Bronchial epithelial cell (primary cell): ENCODE results near the gene LAMA1. TPM values are rescaled to one million over a fixed set of nuclear protein-coding genes. Genes with fewer than 3 reads are reported as not detected.

Source experiments
- DNase-seq: peaks from one replicate; pipeline ENCODE4 v3.0.0-alpha.2; 2010; ENCODE audit warnings: low read depth
- FAIRE-seq: peaks from 2 replicates; lab custom pipeline; 2011; peaks lifted over from hg19 to GRCh38; lab: Jason Lieb, UNC
- H3K27me3 ChIP-seq: 2 replicates; pipeline ENCODE4 v1.5.1; 2011; ENCODE audit warnings: low read length; ENCODE audit not compliant: control insufficient read depth, insufficient read depth
- H3K36me3 ChIP-seq: 2 replicates; pipeline ENCODE4 v1.5.1; 2011; ENCODE audit warnings: low read length; ENCODE audit not compliant: control insufficient read depth, insufficient read depth
- H3K4me3 ChIP-seq: 2 replicates; pipeline ENCODE4 v1.5.1; 2011; ENCODE audit warnings: mild to moderate bottlenecking, low read depth, low read length, control low read depth
- CTCF ChIP-seq: IDR thresholded peaks from 2 replicates; pipeline ENCODE4 v1.5.1; 2011; ENCODE audit warnings: mild to moderate bottlenecking, moderate library complexity, low read length, control low read depth, inconsistent platforms; ENCODE audit not compliant: insufficient read depth, severe bottlenecking
- total RNA-seq: library from RNA; depleted of rRNA; stranded (reverse); fragments of >200 nt; gene quantifications from 2 replicates; pipeline ENCODE4 v1.2.1, GENCODE V29; 2014

The LAMA1 gene
- total RNA-seq, 1 donor from 2014 or later: 1.8 TPM

DNA sequence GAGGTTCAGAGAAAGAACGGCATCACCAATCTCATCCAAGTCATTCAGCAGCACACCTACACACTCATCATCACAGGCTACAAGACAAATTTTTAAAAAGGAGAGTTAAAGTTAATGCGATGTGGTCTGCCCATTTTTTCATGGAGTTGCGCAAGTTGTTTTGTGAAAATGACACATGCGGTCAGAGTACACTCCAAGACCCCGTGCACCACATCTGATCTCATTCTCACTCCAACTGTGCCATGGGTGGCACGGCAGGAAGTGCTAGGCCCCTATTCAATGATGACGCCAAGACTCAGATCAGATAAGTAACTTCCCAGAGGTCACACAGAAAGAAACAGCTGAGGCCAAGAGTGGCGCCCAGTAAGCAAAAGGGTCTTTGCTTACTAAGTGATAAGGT lies 119.8 kb downstream of the LAMA1 start:
- Histone ChIP-seq H3K27me3 (no peaks in the 10 kb centered on the region), H3K4me3 (no peak overlapping the region), H3K36me3 (no peaks in the 10 kb centered on the region)
- DNase-seq (no peak), FAIRE-seq (peak; percentile 32)
- no peak for TF ChIP-seq CTCF

- TF ChIP-seq CTCF: no peak
- peak; percentile 87 for DNase-seq
These were observed 122.7 kb downstream of the LAMA1 start for GRCh38 chr18:6994771-6995430.

DNA sequence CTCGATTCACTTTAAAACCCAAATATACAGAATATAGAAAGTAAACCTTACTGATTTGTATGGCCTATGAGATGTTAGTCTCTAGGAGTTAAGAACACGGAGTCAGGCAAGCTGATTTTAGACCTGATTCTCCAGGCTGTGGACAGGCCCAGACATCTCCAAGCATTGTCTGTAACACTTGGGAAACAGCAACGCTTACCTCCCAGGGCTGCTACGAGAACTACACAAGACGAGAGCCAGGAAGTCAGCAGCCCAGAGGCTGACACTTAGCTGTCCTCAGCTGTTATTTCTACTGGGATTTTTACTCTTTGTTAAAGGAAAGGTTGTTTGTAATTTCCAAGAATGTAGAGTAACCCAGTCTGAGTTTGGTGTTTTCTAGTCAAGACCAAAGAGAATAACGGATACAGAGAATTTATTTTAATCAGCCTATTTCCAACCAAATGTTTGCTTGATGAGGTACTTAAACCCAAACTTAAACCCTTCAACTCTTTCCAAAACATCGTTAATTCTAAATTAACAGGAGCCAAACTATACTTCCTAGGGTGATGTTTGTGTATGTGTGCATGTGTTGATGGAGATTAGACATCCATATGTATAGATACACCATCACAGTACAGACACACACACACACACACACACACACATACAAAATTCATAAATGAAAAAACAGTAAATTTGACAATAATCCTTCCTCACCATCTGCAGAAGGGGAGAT lies 123.4 kb downstream of the LAMA1 start:
- no peak for FAIRE-seq

More at GRCh38 chr18:6994771-6995430, 122.7 kb downstream of the LAMA1 start:
- FAIRE-seq: no peak
- Histone ChIP-seq H3K36me3 (no peaks in the 10 kb centered on the region), H3K4me3 (no peak overlapping the region), H3K27me3 (no peaks in the 10 kb centered on the region)

DNA sequence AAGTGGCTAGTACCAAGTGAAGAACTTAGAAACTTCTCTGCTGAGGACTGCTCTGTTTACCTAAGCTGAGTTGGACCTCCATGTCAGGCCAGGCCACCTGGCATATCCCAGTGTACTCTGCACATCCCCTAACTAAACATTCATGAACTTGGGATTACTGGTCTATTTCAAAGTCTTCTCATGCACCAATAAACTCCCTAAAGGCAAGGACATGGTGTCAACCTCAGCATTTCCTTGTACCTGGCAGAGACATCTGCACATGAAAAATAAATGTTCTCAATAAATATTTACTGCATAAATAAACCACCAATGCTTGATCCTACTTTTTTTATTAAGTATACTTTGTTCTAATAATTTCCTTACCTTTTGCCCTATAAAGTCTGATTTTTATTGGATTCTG lies 124.8 kb downstream of the LAMA1 start:
- FAIRE-seq (no peak), DNase-seq (no peak)
- H3K27me3 ChIP-seq: no peaks in the 10 kb centered on the region
- no peaks in the 10 kb centered on the region for H3K36me3 ChIP-seq
- H3K4me3 ChIP-seq: no peak overlapping the region
- TF ChIP-seq CTCF: no peak

More for the DNA sequence above, 123.4 kb downstream of the LAMA1 start:
- Histone ChIP-seq H3K36me3 (no peaks in the 10 kb centered on the region), H3K4me3 (no peak overlapping the region), H3K27me3 (no peaks in the 10 kb centered on the region)
- DNase-seq: peak; percentile 89
- TF ChIP-seq CTCF: no peak

DNA sequence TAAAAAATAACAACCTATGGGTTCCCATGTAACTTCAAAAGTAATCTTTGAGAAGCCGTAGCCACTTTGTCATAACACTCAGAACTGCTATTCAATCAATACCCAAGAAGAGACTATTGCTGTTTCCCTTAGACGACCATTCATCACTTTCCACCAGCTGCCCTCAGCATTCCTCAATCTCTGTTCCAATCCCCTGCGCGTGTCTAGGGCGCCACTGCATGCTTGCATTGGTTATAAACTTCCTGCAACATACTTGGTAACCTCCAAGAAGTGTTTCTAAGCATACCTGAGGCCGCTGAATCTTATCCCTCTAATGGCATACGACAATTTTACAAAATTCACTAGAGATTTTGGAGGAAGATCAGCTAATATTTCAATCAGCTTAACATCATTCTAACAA lies 134.2 kb downstream of the LAMA1 start:
- H3K27me3 ChIP-seq: no peaks in the 10 kb centered on the region
- H3K4me3 ChIP-seq: no peak overlapping the region
- no peak for DNase-seq
- H3K36me3 ChIP-seq: no peaks in the 10 kb centered on the region
- no peak for FAIRE-seq
- TF ChIP-seq CTCF: no peak
